Effector memory CD4-positive, alpha-beta T cell (primary cell): ENCODE results near the gene POMT2.

Source experiments
- DNase-seq, 3 donors: peaks; one replicate each; pipeline ENCODE4 v3.0.0-alpha.2; 2020
- H3K27ac ChIP-seq: 2 replicates; pipeline ENCODE4 v1.7.0; 2013; ENCODE audit warnings: mild to moderate bottlenecking, low read length, moderate library complexity; ENCODE audit not compliant: insufficient read depth, poor library complexity, severe bottlenecking
- H3K27me3 ChIP-seq: replicated peaks from 2 replicates; pipeline ENCODE4 v1.7.0; 2013; ENCODE audit warnings: mild to moderate bottlenecking, low read length; ENCODE audit not compliant: insufficient read depth, control insufficient read depth, poor library complexity, severe bottlenecking
- H3K36me3 ChIP-seq: 2 replicates; pipeline ENCODE4 v1.7.0; 2013; ENCODE audit warnings: mild to moderate bottlenecking, low read length, moderate library complexity; ENCODE audit not compliant: control insufficient read depth, insufficient read depth
- H3K4me1 ChIP-seq: 2 replicates; pipeline ENCODE4 v1.7.0; 2013; ENCODE audit warnings: low read length, mild to moderate bottlenecking; ENCODE audit not compliant: control insufficient read depth, insufficient read depth, poor library complexity, severe bottlenecking
- H3K4me3 ChIP-seq: 2 replicates; pipeline ENCODE4 v1.7.0; 2013; ENCODE audit warnings: low read length, low read depth, mild to moderate bottlenecking; ENCODE audit not compliant: insufficient read depth, poor library complexity, severe bottlenecking
- H3K9me3 ChIP-seq: 2 replicates; pipeline ENCODE4 v1.7.0; 2013; ENCODE audit warnings: mild to moderate bottlenecking, low read length, moderate library complexity; ENCODE audit not compliant: control insufficient read depth

Gene POMT2

GRCh38 chr14:77230914-77231313, 89.8 kb downstream of the POMT2 start:
- Histone ChIP-seq H3K9me3 (no peaks in the 10 kb centered on the region), H3K4me1 (no peaks in the 10 kb centered on the region), H3K27me3 (no peaks in the 10 kb centered on the region), H3K27ac (no peak overlapping the region), H3K4me3 (no peak overlapping the region), H3K36me3 (no peaks in the 10 kb centered on the region)
- DNase-seq: no peak

- no peak overlapping the region for H3K27ac ChIP-seq
- no peaks in the 10 kb centered on the region for H3K4me1 ChIP-seq
- no peak overlapping the region for H3K4me3 ChIP-seq
- DNase-seq: no peak
- no peaks in the 10 kb centered on the region for H3K27me3 ChIP-seq
- H3K9me3 ChIP-seq: no peaks in the 10 kb centered on the region
- H3K36me3 ChIP-seq: no peaks in the 10 kb centered on the region
Observed at GRCh38 chr14:77228056-77228455, 92.6 kb downstream of the POMT2 start.

GRCh38 chr14:77225892-77226557, 94.7 kb downstream of the POMT2 start:
- no peak overlapping the region for H3K4me3 ChIP-seq
- no peaks in the 10 kb centered on the region for H3K4me1 ChIP-seq
- no peaks in the 10 kb centered on the region for H3K36me3 ChIP-seq
- DNase-seq: no peak
- H3K9me3 ChIP-seq: no peaks in the 10 kb centered on the region
- H3K27me3 ChIP-seq: no peaks in the 10 kb centered on the region
- H3K27ac ChIP-seq: no peak overlapping the region

- no peaks in the 10 kb centered on the region for H3K4me1 ChIP-seq
- no peaks in the 10 kb centered on the region for H3K9me3 ChIP-seq
- no peak overlapping the region for H3K27ac ChIP-seq
- H3K27me3 ChIP-seq: no peaks in the 10 kb centered on the region
- no peaks in the 10 kb centered on the region for H3K36me3 ChIP-seq
- no peak overlapping the region for H3K4me3 ChIP-seq
- DNase-seq: no peak
Observed at GRCh38 chr14:77225254-77225653, 95.4 kb downstream of the POMT2 start.
